Activated T-helper 1 cell treated with anti-CD3 and anti-CD28 coated beads, Interleukin-2, amount 50 U/mL, for 16 hours (primary cell): ENCODE results near the gene SDR42E1.

Experiments used
- DNase-seq, 2 donors: peaks; one replicate each; pipeline ENCODE4 v3.0.0-alpha.2; 2020; ENCODE audit warnings: low read depth in 1 of 2, low spot score in 1 of 2

Gene SDR42E1

GRCh38 chr16:81940781-81941560, 70.3 kb downstream of the SDR42E1 start:
- DNase-seq: no peak

GRCh38 chr16:81939164-81940056, 71.9 kb downstream of the SDR42E1 start:
- DNase-seq: no peak
